Measurements from ENCODE around the gene PPP1R3F.

The PPP1R3F gene

DNA sequence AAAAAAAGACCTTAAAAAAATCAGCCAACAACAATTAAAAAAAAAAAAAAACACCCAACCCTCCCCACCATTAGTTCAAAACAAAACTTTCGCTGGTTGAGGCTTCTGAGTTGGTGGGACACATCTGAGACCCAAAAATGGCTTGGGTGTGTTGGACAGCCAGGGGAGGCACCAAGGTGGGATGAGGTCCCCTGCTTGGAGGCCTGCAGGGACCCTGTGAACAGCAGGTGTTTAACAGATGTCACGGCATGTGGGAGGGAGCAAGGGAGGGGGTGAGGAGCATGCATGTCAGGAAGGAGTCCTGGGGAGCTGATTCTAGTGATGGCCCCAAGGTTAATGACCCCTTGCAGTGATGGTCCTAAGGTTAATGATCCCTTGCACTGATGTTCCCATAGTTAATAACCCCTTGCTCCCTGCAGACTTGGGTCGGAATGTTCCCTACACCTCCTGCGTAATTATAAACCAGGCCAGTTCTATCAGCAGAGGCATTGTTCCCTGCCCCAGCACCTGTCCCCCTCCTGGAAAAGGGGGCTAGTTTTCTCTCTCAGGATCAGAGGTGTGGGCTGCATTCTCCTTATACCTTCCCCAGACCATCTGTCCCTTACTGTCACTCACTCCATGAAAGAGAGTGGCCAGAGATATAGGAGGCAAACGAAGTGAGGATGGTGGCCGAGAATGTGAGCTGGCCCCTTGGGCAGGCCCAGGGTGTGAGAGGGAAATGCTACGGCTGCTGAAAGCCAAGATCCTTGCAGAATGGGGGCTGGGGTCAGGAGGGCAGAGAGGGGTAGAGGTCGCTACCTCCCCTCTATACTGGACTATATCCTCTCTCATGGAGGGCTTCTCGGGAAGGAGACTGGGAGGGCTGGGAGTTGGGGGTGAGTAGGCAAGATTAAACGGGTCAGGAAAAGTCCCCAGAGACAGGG, 2.8 kb upstream of the PPP1R3F start:
- H3K27me3 ChIP-seq (ENCODE audit: insufficient read depth, low read length, poor library complexity): no peaks in the 10 kb centered on the region
- TF ChIP-seq, protein P1, sequence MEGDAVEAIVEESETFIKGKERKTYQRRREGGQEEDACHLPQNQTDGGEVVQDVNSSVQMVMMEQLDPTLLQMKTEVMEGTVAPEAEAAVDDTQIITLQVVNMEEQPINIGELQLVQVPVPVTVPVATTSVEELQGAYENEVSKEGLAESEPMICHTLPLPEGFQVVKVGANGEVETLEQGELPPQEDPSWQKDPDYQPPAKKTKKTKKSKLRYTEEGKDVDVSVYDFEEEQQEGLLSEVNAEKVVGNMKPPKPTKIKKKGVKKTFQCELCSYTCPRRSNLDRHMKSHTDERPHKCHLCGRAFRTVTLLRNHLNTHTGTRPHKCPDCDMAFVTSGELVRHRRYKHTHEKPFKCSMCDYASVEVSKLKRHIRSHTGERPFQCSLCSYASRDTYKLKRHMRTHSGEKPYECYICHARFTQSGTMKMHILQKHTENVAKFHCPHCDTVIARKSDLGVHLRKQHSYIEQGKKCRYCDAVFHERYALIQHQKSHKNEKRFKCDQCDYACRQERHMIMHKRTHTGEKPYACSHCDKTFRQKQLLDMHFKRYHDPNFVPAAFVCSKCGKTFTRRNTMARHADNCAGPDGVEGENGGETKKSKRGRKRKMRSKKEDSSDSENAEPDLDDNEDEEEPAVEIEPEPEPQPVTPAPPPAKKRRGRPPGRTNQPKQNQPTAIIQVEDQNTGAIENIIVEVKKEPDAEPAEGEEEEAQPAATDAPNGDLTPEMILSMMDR (IDR thresholded peaks at IDR 0.05; ENCODE audit: borderline replicate concordance, extremely low read depth, low read length, poor library complexity, severe bottlenecking): no peak
- no peak for TF ChIP-seq EZH2 (IDR thresholded peaks at IDR 0.05; ENCODE audit: borderline replicate concordance, low read depth, low read length, severe bottlenecking)
- no peaks in the 10 kb centered on the region for H3K9me3 ChIP-seq (ENCODE audit: insufficient read depth, low read length, severe bottlenecking)
- H2AFZ ChIP-seq (ENCODE audit: low read depth, low read length): no peak overlapping the region
- ATAC-seq (ENCODE audit: insufficient read depth, low read depth): no peak
- H3K4me1 ChIP-seq (ENCODE audit: insufficient read depth, low read length): peaks cover 26% of the 10 kb centered on the region
- H3K79me2 ChIP-seq (ENCODE audit: insufficient read depth, low read length): peaks cover 19% of the 10 kb centered on the region
- no peak overlapping the region for H3K9ac ChIP-seq (ENCODE audit: low read depth, low read length)
- H3K4me2 ChIP-seq (ENCODE audit: insufficient read depth, low read length): no peak overlapping the region
- no peak overlapping the region for H3K27ac ChIP-seq (ENCODE audit: low read length)
- H3K4me3 ChIP-seq (ENCODE audit: low read depth in 1 of 2, low read length in 2 of 2): no peak overlapping the region
- peaks cover 9% of the 10 kb centered on the region; the same call in 1 of the 2 replicates for H3K36me3 ChIP-seq (ENCODE audit: insufficient read depth, low read length)
- no peak for DNase-seq
- no peaks in the 10 kb centered on the region for H4K20me1 ChIP-seq (ENCODE audit: insufficient read depth, low read length)

DNA sequence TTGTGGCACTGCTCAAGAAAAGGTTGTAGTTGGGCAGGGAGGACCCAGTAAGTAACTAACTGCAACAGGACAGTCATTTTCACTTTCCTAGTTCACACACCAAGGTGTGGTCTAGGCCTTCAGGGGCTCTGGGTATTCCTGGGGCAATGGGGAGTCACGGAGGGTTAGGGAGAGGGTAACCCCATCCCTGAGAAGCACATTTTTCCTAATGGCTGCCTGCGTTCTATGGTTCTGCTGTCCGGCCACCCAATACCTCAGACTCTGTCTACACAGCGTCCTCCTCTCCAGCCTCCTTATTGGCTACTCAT, 937 bp upstream of the PPP1R3F start:
- peaks cover 28% of the 10 kb centered on the region for H3K79me2 ChIP-seq (ENCODE audit: insufficient read depth, low read length)
- H2AFZ ChIP-seq (ENCODE audit: low read depth, low read length): peak overlapping the region; percentile 88
- H3K4me3 ChIP-seq (ENCODE audit: low read depth in 1 of 2, low read length in 2 of 2): peak overlapping the region; percentile 35 to 90; a peak in 3 of 4 replicates
- peaks cover 39% of the 10 kb centered on the region for H3K4me1 ChIP-seq (ENCODE audit: insufficient read depth, low read length)
- H3K27ac ChIP-seq (ENCODE audit: low read length): peak overlapping the region; percentile 94
- ATAC-seq (ENCODE audit: insufficient read depth, low read depth) (no peak), DNase-seq (no peak)
- H3K4me2 ChIP-seq (ENCODE audit: insufficient read depth, low read length): peak overlapping the region; percentile 86
- H3K9me3 ChIP-seq (ENCODE audit: insufficient read depth, low read length, severe bottlenecking): no peaks in the 10 kb centered on the region
- TF ChIP-seq, protein P1 (IDR thresholded peaks at IDR 0.05; ENCODE audit: borderline replicate concordance, extremely low read depth, low read length, poor library complexity, severe bottlenecking): no peak
- no peak for TF ChIP-seq EZH2 (IDR thresholded peaks at IDR 0.05; ENCODE audit: borderline replicate concordance, low read depth, low read length, severe bottlenecking)
- H4K20me1 ChIP-seq (ENCODE audit: insufficient read depth, low read length): peaks cover 2% of the 10 kb centered on the region; the same call in 1 of the 2 replicates
- no peaks in the 10 kb centered on the region for H3K27me3 ChIP-seq (ENCODE audit: insufficient read depth, low read length, poor library complexity)
- H3K9ac ChIP-seq (ENCODE audit: low read depth, low read length): peak overlapping the region; percentile 69
- peaks cover 9% of the 10 kb centered on the region for H3K36me3 ChIP-seq (ENCODE audit: insufficient read depth, low read length)

DNA sequence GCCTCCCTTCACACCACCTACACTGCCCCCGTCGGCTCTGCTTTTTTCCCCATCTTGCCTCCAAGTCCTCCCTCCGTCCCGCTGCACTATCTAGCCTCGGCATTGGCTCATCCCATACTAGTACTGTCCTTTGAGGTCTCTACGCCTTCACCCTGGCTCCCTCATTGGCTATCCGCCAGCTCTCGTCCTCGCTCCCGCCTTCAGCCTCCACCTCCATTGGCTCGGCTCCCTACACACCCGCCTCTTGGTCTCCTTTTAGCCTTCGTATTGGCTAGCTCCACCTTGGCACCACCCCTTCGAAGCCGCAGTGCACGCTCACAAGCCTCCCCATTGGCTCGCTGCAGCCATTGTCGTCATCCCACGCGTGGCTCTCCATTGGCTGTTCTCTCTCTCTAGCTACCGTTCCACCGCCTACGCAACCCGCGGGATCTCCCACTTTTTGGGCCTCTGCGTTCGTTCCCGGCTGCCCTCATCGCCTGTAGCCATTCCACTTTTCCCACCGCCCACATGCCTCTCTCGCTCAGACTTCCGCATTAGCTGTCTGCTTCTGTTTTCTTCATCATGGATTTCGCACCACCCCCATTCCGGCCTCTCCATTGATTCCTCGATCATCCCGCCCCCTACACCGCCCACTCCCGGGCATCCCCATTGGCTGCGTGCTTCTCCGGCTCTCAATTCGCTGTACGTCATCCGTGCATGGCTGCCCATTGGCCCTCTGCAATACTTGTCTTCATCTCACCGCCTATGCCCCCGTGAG, 405 bp upstream of the PPP1R3F start:
- peaks cover 39% of the 10 kb centered on the region for H3K4me1 ChIP-seq (ENCODE audit: insufficient read depth, low read length)
- DNase-seq (peak; percentile 97), ATAC-seq (ENCODE audit: insufficient read depth, low read depth) (peak; percentile 87)
- no peaks in the 10 kb centered on the region for H3K27me3 ChIP-seq (ENCODE audit: insufficient read depth, low read length, poor library complexity)
- H3K4me2 ChIP-seq (ENCODE audit: insufficient read depth, low read length): peak overlapping the region; percentile 86
- peak overlapping the region; percentile 94 for H3K27ac ChIP-seq (ENCODE audit: low read length)
- H3K9me3 ChIP-seq (ENCODE audit: insufficient read depth, low read length, severe bottlenecking): no peaks in the 10 kb centered on the region
- H3K36me3 ChIP-seq (ENCODE audit: insufficient read depth, low read length): peaks cover 9% of the 10 kb centered on the region
- H3K79me2 ChIP-seq (ENCODE audit: insufficient read depth, low read length): peaks cover 31% of the 10 kb centered on the region
- TF ChIP-seq EZH2 (IDR thresholded peaks at IDR 0.05; ENCODE audit: borderline replicate concordance, low read depth, low read length, severe bottlenecking): no peak
- TF ChIP-seq, protein P1 (IDR thresholded peaks at IDR 0.05; ENCODE audit: borderline replicate concordance, extremely low read depth, low read length, poor library complexity, severe bottlenecking): no peak
- H2AFZ ChIP-seq (ENCODE audit: low read depth, low read length): peak overlapping the region; percentile 88
- peak overlapping the region; percentile 35 to 90; a peak in 3 of 4 replicates for H3K4me3 ChIP-seq (ENCODE audit: low read depth in 1 of 2, low read length in 2 of 2)
- H3K9ac ChIP-seq (ENCODE audit: low read depth, low read length): peak overlapping the region; percentile 94
- H4K20me1 ChIP-seq (ENCODE audit: insufficient read depth, low read length): peaks cover 5% of the 10 kb centered on the region; the same call in 1 of the 2 replicates
